Chondrocyte (in vitro differentiated cells): Measurements from ENCODE around the gene DDIAS. TPM values are rescaled to one million over a fixed set of nuclear protein-coding genes. Genes with fewer than 3 reads are reported as not detected.

Experiments
- DNase-seq: peaks from one replicate; pipeline ENCODE4 v3.0.0; 2021; ENCODE audit warnings: mixed read lengths, low spot score
- H3K27ac Mint-ChIP-seq: one replicate; pipeline ENCODE4 v1.8.0; 2021; ENCODE audit warnings: mild to moderate bottlenecking, moderate library complexity, mixed read lengths; ENCODE audit not compliant: unreplicated experiment
- H3K27me3 Mint-ChIP-seq: 2 replicates; pipeline ENCODE4 v1.8.0; 2021; ENCODE audit warnings: low read depth, mixed read lengths
- H3K36me3 Mint-ChIP-seq: 2 replicates; pipeline ENCODE4 v1.8.0; 2021; ENCODE audit warnings: low read depth, mixed read lengths
- H3K4me1 Mint-ChIP-seq: 2 replicates; pipeline ENCODE4 v1.8.0; 2021; ENCODE audit warnings: low read depth, mild to moderate bottlenecking, mixed read lengths
- H3K4me3 Mint-ChIP-seq: one replicate; pipeline ENCODE4 v1.8.0; 2021; ENCODE audit warnings: mild to moderate bottlenecking, moderate library complexity, mixed read lengths; ENCODE audit not compliant: unreplicated experiment
- H3K9me3 Mint-ChIP-seq: 2 replicates; pipeline ENCODE4 v1.8.0; 2021; ENCODE audit warnings: low read depth, mixed read lengths
- total RNA-seq: library from RNA; stranded (reverse); gene quantifications from 3 replicates; pipeline ENCODE4 v1.2.1, GENCODE V29; 2021
- TF ChIP-seq, protein P1 (sequence below): fragments of 200-600 bp; sonication (generic); IDR thresholded peaks from 2 replicates; pipeline ENCODE4 v1.5.0; 2021; ENCODE audit warnings: antibody characterized with exemption, mild to moderate bottlenecking, moderate library complexity

The DDIAS gene
- total RNA-seq, 1 donor from 2014 or later: 1.8 TPM

DNA sequence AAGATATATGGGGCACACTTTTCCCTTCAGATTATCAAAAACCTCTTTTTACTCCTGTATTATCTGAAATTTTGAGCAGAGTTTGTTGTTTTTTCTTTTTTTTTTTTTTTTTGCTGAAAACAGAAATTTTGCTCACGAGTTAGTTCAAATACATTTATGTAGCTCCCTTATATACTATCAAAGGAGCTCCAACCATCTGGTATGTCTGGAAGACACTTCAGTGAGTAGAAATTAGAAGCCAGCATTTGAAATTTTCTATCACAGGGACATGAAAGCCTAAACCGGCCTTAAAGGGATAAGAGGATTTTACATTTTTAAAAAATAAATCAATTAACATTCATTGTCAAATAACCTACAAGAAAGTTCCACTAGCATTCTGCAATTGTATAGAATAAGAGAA is 73.3 kb downstream of the DDIAS start:
- TF ChIP-seq, protein P1, sequence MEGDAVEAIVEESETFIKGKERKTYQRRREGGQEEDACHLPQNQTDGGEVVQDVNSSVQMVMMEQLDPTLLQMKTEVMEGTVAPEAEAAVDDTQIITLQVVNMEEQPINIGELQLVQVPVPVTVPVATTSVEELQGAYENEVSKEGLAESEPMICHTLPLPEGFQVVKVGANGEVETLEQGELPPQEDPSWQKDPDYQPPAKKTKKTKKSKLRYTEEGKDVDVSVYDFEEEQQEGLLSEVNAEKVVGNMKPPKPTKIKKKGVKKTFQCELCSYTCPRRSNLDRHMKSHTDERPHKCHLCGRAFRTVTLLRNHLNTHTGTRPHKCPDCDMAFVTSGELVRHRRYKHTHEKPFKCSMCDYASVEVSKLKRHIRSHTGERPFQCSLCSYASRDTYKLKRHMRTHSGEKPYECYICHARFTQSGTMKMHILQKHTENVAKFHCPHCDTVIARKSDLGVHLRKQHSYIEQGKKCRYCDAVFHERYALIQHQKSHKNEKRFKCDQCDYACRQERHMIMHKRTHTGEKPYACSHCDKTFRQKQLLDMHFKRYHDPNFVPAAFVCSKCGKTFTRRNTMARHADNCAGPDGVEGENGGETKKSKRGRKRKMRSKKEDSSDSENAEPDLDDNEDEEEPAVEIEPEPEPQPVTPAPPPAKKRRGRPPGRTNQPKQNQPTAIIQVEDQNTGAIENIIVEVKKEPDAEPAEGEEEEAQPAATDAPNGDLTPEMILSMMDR: no peak
- Mint-ChIP-seq H3K9me3 (no peaks in the 10 kb centered on the region), H3K4me3 (no peak overlapping the region), H3K36me3 (peaks cover 7% of the 10 kb centered on the region), H3K4me1 (peaks cover 28% of the 10 kb centered on the region), H3K27me3 (no peaks in the 10 kb centered on the region), H3K27ac (no peak overlapping the region)
- no peak for DNase-seq

DNA sequence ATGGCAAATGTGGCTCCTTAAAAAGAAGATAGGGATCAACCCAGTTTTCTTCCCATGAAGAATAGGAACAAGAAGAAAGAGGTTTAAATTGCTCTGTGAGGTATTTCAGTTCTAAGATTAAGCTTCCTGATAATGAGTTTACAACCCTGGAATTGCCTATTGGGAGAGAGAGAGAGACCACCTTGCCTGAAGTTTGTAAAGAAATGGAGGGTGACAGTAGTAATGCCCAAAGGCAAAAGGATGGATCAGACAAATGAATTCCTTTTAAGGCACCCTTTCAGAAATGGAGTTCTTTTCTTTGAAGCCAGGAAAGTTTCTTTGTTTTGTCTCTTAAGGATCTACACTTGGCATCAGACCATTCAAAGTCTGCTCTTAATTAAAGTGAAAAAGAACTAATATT is 74.3 kb downstream of the DDIAS start:
- Mint-ChIP-seq H3K4me1 (peaks cover 38% of the 10 kb centered on the region), H3K9me3 (no peaks in the 10 kb centered on the region), H3K4me3 (no peak overlapping the region), H3K36me3 (peaks cover 7% of the 10 kb centered on the region), H3K27ac (no peak overlapping the region), H3K27me3 (no peaks in the 10 kb centered on the region)
- DNase-seq: no peak
- TF ChIP-seq, protein P1: no peak

DNA sequence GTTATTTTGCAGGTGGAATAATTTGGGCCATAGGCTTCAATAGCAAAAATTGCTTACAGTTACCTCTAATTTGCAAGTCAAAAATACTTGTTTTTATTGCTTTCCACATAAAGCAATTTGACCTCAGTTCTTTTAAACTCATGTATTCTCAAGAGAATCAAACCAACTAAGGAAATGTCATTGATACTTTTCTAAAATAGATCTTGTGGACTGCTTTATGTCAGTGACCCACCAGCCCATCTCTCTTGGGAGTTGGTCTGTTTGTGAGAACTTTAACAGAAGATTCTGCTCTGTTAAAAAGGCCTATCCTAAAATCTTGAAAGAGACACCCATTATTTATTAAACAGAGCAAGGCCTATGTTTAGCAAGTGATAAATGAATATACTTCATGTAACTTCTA is 75.2 kb downstream of the DDIAS start:
- H3K27me3 Mint-ChIP-seq: no peaks in the 10 kb centered on the region
- no peak for DNase-seq
- TF ChIP-seq, protein P1: no peak
- no peaks in the 10 kb centered on the region for H3K9me3 Mint-ChIP-seq
- H3K36me3 Mint-ChIP-seq: peaks cover 11% of the 10 kb centered on the region
- no peak overlapping the region for H3K27ac Mint-ChIP-seq
- H3K4me1 Mint-ChIP-seq: peaks cover 42% of the 10 kb centered on the region
- H3K4me3 Mint-ChIP-seq: no peak overlapping the region

DNA sequence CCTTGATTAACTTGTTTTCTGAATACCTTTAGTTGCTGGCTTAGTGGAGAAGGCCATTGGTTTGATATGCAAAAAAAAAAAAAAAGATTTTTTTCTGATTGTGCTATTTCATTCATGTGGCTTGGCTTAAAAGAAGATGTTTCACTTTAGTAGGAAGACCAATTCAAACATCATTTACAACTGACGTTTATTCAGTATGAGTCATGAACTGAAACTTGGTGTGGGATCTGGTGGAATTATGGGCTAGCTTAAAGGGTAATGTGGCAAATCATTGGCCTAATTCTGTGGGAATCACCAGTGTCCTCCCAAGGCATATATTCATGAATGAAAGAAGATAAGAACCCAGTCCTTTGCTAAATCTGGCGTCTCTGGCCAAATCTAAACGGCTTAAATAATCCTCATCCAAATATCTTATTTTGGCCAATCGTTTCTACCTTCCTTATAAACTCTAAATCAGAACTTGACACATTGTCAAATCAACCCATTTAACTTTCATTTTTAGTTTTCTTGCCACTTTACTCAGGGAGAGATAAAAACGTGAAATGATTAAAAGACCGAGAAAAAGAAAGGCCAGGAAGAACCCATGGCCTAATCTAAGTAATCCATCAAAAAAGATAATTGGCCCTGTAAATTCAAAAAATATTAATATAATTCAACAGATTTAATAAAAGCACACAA is 77.0 kb downstream of the DDIAS start:
- TF ChIP-seq, protein P1: no peak
- no peak for DNase-seq
- Mint-ChIP-seq H3K27me3 (no peaks in the 10 kb centered on the region), H3K9me3 (no peaks in the 10 kb centered on the region), H3K36me3 (peaks cover 17% of the 10 kb centered on the region), H3K27ac (peak overlapping the region; percentile 24), H3K4me1 (peaks cover 47% of the 10 kb centered on the region), H3K4me3 (no peak overlapping the region)

DNA sequence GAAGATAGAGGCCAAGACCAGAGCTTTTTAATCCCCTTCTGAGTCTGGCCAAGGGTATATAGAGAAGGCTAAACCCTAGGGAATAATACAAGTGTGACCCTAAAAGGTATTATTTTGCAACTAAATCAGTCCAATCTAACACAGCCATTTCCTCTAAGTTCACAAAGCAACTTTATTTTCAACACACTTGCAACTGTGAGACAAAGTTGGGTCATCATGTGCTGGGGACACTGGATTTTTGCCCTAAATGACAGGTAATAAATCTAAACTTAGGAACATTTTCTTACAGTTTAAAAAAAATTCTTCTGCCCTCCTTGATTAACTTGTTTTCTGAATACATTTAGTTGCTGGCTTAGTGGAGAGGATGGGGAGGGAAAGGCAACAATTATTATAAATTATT is 78.3 kb downstream of the DDIAS start:
- Mint-ChIP-seq H3K27ac (peak overlapping the region; percentile 88), H3K36me3 (peaks cover 19% of the 10 kb centered on the region), H3K4me1 (peaks cover 47% of the 10 kb centered on the region), H3K9me3 (no peaks in the 10 kb centered on the region), H3K4me3 (no peak overlapping the region), H3K27me3 (no peaks in the 10 kb centered on the region)
- DNase-seq: no peak
- TF ChIP-seq, protein P1: no peak
